GM21390 (cell line): ENCODE results near the gene ESRRA.

ENCODE experiments used
- ATAC-seq: cut with Tn5 transposase; IDR thresholded peaks from one replicate; pipeline ENCODE4 v1.9.1; 2021; ENCODE audit not compliant: unreplicated experiment

The ESRRA gene

GRCh38 chr11:64364435-64364834 lies 59.1 kb downstream of the ESRRA start:
- ATAC-seq: no peak

GRCh38 chr11:64364911-64365310 lies 59.6 kb downstream of the ESRRA start:
- ATAC-seq: no peak
